Right lung (tissue), 5 donors: Measurements from ENCODE around the gene BTBD9. TPM values are rescaled to one million over a fixed set of nuclear protein-coding genes. Genes with fewer than 3 reads are reported as not detected.

Experiments used
- DNase-seq, 2 donors: peaks; one replicate each; pipeline ENCODE4 v3.0.0-alpha.2; 2013
- polyA plus RNA-seq, 5 donors: library from polyadenylated mRNA; unstranded; fragments of 120-200 nt; gene quantifications; one replicate each; pipeline versions ENCODE4 v1.2.1 to v1.2.3, GENCODE V29; 2013; ENCODE audit warnings: inconsistent platforms in 1 of 5, low replicate concordance in 1 of 5; ENCODE audit not compliant: insufficient read length in 5 of 5, insufficient read depth in 1 of 5

The BTBD9 gene
- polyA plus RNA-seq, 5 donors = 12.3 to 16.6 (median 14.2) TPM

GRCh38 chr6:38290133-38290799 is 349.5 kb downstream of the BTBD9 start:
- no peak for DNase-seq

GRCh38 chr6:38287487-38287886 is 352.2 kb downstream of the BTBD9 start:
- DNase-seq = no peak

- DNase-seq = no peak
These were observed 354.8 kb downstream of the BTBD9 start for GRCh38 chr6:38284802-38285394.

- DNase-seq = no peak
These were observed 355.9 kb downstream of the BTBD9 start for GRCh38 chr6:38283734-38284362.

GRCh38 chr6:38282911-38283310 is 356.8 kb downstream of the BTBD9 start:
- DNase-seq = no peak

- DNase-seq = no peak
These were observed 358.6 kb downstream of the BTBD9 start for GRCh38 chr6:38281126-38281525.

- no peak for DNase-seq
These were observed 359.7 kb downstream of the BTBD9 start for GRCh38 chr6:38279963-38280588.

- no peak for DNase-seq
These were observed 360.3 kb downstream of the BTBD9 start for GRCh38 chr6:38279423-38279822.

GRCh38 chr6:38273325-38273724 is 366.4 kb downstream of the BTBD9 start:
- DNase-seq = no peak

- no peak for DNase-seq
These were observed 367.5 kb downstream of the BTBD9 start for GRCh38 chr6:38272222-38272621.

GRCh38 chr6:38271081-38271480 is 368.6 kb downstream of the BTBD9 start:
- DNase-seq = no peak

- no peak for DNase-seq
These were observed 369.4 kb downstream of the BTBD9 start for GRCh38 chr6:38270367-38270766.

GRCh38 chr6:38269461-38270172 is 370.1 kb downstream of the BTBD9 start:
- DNase-seq = no peak

GRCh38 chr6:38268342-38268741 is 371.4 kb downstream of the BTBD9 start:
- no peak for DNase-seq

GRCh38 chr6:38266921-38267354 is 372.8 kb downstream of the BTBD9 start:
- DNase-seq = no peak

- DNase-seq = no peak
These were observed 375.1 kb downstream of the BTBD9 start for GRCh38 chr6:38264605-38265004.

- no peak for DNase-seq
These were observed 377.1 kb downstream of the BTBD9 start for GRCh38 chr6:38262609-38263008.

GRCh38 chr6:38262026-38262425 is 377.7 kb downstream of the BTBD9 start:
- no peak for DNase-seq

GRCh38 chr6:38261626-38262025 is 378.1 kb downstream of the BTBD9 start:
- DNase-seq = no peak

GRCh38 chr6:38259736-38260135 is 380.0 kb downstream of the BTBD9 start:
- no peak for DNase-seq

- DNase-seq = no peak
These were observed 391.1 kb downstream of the BTBD9 start for GRCh38 chr6:38248500-38249234.
